A673 (cell line): ENCODE measurements around the gene ZWILCH.

Source experiments
- EZH2 ChIP-seq: fragments of 200-600 bp; sonication (generic); IDR thresholded peaks from 2 replicates; pipeline ENCODE4 v1.6.1; 2017; ENCODE audit warnings: borderline replicate concordance, low read depth, mild to moderate bottlenecking, mixed read lengths, antibody characterized with exemption, low read length; ENCODE audit not compliant: poor library complexity, severe bottlenecking
- TF ChIP-seq, protein P1 (sequence below): fragments of 300-800, 200-600 bp; sonication (generic); conservative IDR thresholded peaks from 2 replicates; pipeline ENCODE4 v1.5.1; 2017; ENCODE audit warnings: low read depth, mild to moderate bottlenecking, antibody characterized with exemption, low read length, moderate library complexity, mixed read lengths

DNA sequence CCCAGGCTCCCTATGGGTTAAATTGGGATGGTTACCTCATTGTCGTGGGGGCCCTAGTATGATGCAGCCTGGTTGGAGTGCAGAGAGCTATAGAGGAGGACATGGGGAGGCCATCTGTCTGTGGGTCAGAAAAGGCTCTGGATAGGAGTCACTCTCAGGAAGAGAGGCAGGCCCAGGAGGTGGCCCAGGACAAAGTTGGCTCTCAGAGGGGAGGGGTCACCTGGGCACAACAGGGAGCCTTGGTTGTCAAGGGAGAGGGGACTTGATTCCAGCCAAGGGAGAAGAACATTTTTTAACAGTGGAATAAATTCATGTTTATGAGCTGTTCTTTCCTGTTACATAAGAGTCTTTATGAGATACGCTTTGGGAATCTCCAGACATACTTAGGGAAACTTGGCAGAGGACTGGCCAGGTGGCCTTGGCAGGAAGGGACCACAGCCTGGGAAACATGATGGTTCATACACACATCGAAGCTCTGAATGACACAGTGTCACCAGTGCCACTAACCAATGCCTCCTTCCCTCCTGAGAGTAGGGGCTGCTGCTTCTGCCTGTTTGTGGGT, 88.2 kb downstream of the ZWILCH start:
- TF ChIP-seq, protein P1, sequence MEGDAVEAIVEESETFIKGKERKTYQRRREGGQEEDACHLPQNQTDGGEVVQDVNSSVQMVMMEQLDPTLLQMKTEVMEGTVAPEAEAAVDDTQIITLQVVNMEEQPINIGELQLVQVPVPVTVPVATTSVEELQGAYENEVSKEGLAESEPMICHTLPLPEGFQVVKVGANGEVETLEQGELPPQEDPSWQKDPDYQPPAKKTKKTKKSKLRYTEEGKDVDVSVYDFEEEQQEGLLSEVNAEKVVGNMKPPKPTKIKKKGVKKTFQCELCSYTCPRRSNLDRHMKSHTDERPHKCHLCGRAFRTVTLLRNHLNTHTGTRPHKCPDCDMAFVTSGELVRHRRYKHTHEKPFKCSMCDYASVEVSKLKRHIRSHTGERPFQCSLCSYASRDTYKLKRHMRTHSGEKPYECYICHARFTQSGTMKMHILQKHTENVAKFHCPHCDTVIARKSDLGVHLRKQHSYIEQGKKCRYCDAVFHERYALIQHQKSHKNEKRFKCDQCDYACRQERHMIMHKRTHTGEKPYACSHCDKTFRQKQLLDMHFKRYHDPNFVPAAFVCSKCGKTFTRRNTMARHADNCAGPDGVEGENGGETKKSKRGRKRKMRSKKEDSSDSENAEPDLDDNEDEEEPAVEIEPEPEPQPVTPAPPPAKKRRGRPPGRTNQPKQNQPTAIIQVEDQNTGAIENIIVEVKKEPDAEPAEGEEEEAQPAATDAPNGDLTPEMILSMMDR: no peak
- TF ChIP-seq EZH2: no peak
